H1 (cell line): Measurements from ENCODE around the gene KRT4. TPM values are rescaled to one million over a fixed set of nuclear protein-coding genes. Genes with fewer than 3 reads are reported as not detected.
"Not testable (repeated sequence)": the region's sequence is repeated elsewhere in the genome, so short reads cannot be mapped to it uniquely, and the experiment has no call there.

Experiments
- CTCF ChIA-PET: fragments of 300-600 bp; sonication (Branson Sonifier 250); formaldehyde crosslinking; loops from one replicate; lab custom pipeline; 2021; ENCODE audit not compliant: partially characterized antibody; lab: Charles Lee
- POLR2A ChIA-PET: fragments of 300-600 bp; sonication (Branson Sonifier 250); formaldehyde crosslinking; loops from one replicate; lab custom pipeline; 2021; ENCODE audit warnings: inconsistent platforms; ENCODE audit not compliant: partially characterized antibody; lab: Charles Lee
- DNase-seq, 2 experiments: peaks; one replicate each; pipeline versions ENCODE4 v3.0.0 to v3.0.0-alpha.2; 2010 to 2022; ENCODE audit warnings: low spot score in 2 of 2, low read depth in 1 of 2, mixed read lengths in 1 of 2
- FAIRE-seq: peaks from 2 replicates; lab custom pipeline; 2011; peaks lifted over from hg19 to GRCh38; lab: Jason Lieb, UNC
- H2AFZ ChIP-seq: 2 replicates; pipeline ENCODE4 v1.8.1; 2012; ENCODE audit warnings: low read length, inconsistent platforms
- H2AK5ac ChIP-seq: 2 replicates; pipeline ENCODE4 v1.6.1; 2013; ENCODE audit warnings: low read depth, low read length
- H2BK120ac ChIP-seq: replicated peaks from 2 replicates; pipeline ENCODE3; 2013; ENCODE audit warnings: low read depth, low read length, inconsistent platforms
- H2BK12ac ChIP-seq: 2 replicates; pipeline ENCODE4 v1.6.1; 2013; ENCODE audit warnings: low read depth, low read length
- H2BK15ac ChIP-seq: 2 replicates; pipeline ENCODE4 v1.6.1; 2013; ENCODE audit warnings: low read length
- H2BK20ac ChIP-seq: 2 replicates; pipeline ENCODE4 v1.6.1; 2013; ENCODE audit warnings: low read length
- H2BK5ac ChIP-seq: 2 replicates; pipeline ENCODE4 v1.6.1; 2013; ENCODE audit warnings: low read depth, low read length
- H3K14ac ChIP-seq: 2 replicates; pipeline ENCODE4 v1.6.1; 2013; ENCODE audit warnings: inconsistent platforms; ENCODE audit not compliant: insufficient read length
- H3K18ac ChIP-seq: 2 replicates; pipeline ENCODE4 v1.6.1; 2013; ENCODE audit warnings: low read length; ENCODE audit errors: extremely low read depth
- H3K23ac ChIP-seq: 2 replicates; pipeline ENCODE4 v1.6.1; 2013; ENCODE audit warnings: inconsistent platforms; ENCODE audit not compliant: insufficient read length
- H3K23me2 ChIP-seq: 2 replicates; pipeline ENCODE4 v1.6.1; 2013; ENCODE audit warnings: low read depth, low read length
- H3K27ac ChIP-seq: 2 replicates; pipeline ENCODE4 v1.6.1; 2011; ENCODE audit warnings: low read depth, low read length, inconsistent platforms
- H3K27me3 ChIP-seq, 4 experiments: replicated peaks in 1 of 4; 1 replicate in 1 of 4; 2 replicates in 3 of 4; pipeline versions ENCODE4 v1.6.1 to v1.8.1; 2011 to 2013; ENCODE audit warnings: low read length in 3 of 4, mild to moderate bottlenecking in 3 of 4, inconsistent platforms in 2 of 4, mixed read lengths in 2 of 4, moderate library complexity in 1 of 4; ENCODE audit not compliant: control insufficient read depth in 3 of 4, insufficient read depth in 3 of 4; ENCODE audit errors: extremely low read depth in 1 of 4
- H3K36me3 ChIP-seq, 4 experiments: 2 replicates each; pipeline versions ENCODE4 v1.6.1 to v1.8.1; 2011 to 2013; ENCODE audit warnings: mild to moderate bottlenecking in 4 of 4, low read length in 3 of 4, moderate library complexity in 2 of 4, control low read depth in 1 of 4, inconsistent platforms in 1 of 4; ENCODE audit not compliant: insufficient read depth in 4 of 4, control insufficient read depth in 2 of 4
- H3K4ac ChIP-seq: replicated peaks from 2 replicates; pipeline ENCODE3; 2013; ENCODE audit warnings: low read length, low read depth, mixed read lengths, inconsistent platforms; ENCODE audit not compliant: insufficient read length
- H3K4me1 ChIP-seq, 4 experiments: replicated peaks in 1 of 4; 1 replicate in 1 of 4; 2 replicates in 3 of 4; pipeline versions ENCODE4 v1.6.1 to v1.8.1; 2011 to 2013; ENCODE audit warnings: low read length in 3 of 4, inconsistent platforms in 2 of 4, mixed read lengths in 1 of 4; ENCODE audit not compliant: insufficient read depth in 4 of 4, control insufficient read depth in 3 of 4
- H3K4me2 ChIP-seq, 2 experiments: 2 replicates each; pipeline versions ENCODE4 v1.6.1 to v1.8.1; 2011 to 2013; ENCODE audit warnings: low read depth in 2 of 2, low read length in 2 of 2, control low read depth in 1 of 2, inconsistent platforms in 1 of 2, mild to moderate bottlenecking in 1 of 2; ENCODE audit not compliant: insufficient read depth in 1 of 2
- H3K4me3 ChIP-seq, 4 experiments: fragments of 200-600, 300-600 bp in 1 of 4; sonication (generic), shearing (Covaris generic), sonication (Bioruptor Twin) in 1 of 4; 2 replicates each; pipeline versions ENCODE4 v1.5.1 to v1.8.1; 2011 to 2016; ENCODE audit warnings: low read length in 4 of 4, low read depth in 3 of 4, control low read depth in 2 of 4, inconsistent platforms in 2 of 4, mild to moderate bottlenecking in 2 of 4, mixed read lengths in 1 of 4, moderate library complexity in 1 of 4; ENCODE audit not compliant: insufficient read depth in 2 of 4; ENCODE audit errors: extremely low read depth in 1 of 4
- H3K56ac ChIP-seq: replicated peaks from 2 replicates; pipeline ENCODE3; 2013; ENCODE audit warnings: low read depth, mild to moderate bottlenecking, mixed read lengths, low read length, inconsistent platforms; ENCODE audit not compliant: insufficient read length
- H3K79me1 ChIP-seq: 2 replicates; pipeline ENCODE4 v1.6.1; 2013; ENCODE audit warnings: low read depth, low read length, control low read depth
- H3K79me2 ChIP-seq, 2 experiments: 2 replicates each; pipeline versions ENCODE4 v1.6.1 to v1.8.1; 2012 to 2013; ENCODE audit warnings: low read length in 2 of 2, mild to moderate bottlenecking in 2 of 2, inconsistent platforms in 1 of 2; ENCODE audit not compliant: insufficient read depth in 2 of 2, control insufficient read depth in 1 of 2
- H3K9ac ChIP-seq, 4 experiments: replicated peaks in 1 of 4; 1 replicate in 1 of 4; 2 replicates in 3 of 4; pipeline versions ENCODE4 v1.6.1 to v1.8.1; 2011 to 2013; ENCODE audit warnings: low read depth in 3 of 4, low read length in 3 of 4, control low read depth in 2 of 4, mild to moderate bottlenecking in 2 of 4, moderate library complexity in 2 of 4, inconsistent platforms in 1 of 4; ENCODE audit errors: extremely low read depth in 1 of 4
- H3K9me3 ChIP-seq, 2 experiments: 2 replicates each; pipeline versions ENCODE4 v1.6.1 to v1.8.1; 2012 to 2013; ENCODE audit warnings: mild to moderate bottlenecking in 2 of 2, moderate library complexity in 2 of 2, control low read depth in 1 of 2, inconsistent platforms in 1 of 2, low read depth in 1 of 2, low read length in 1 of 2, mixed read lengths in 1 of 2; ENCODE audit not compliant: insufficient read depth in 2 of 2
- H4K20me1 ChIP-seq, 2 experiments: replicated peaks in 1 of 2; 2 replicates each; pipeline versions ENCODE3 to v1.8.1; 2011 to 2013; ENCODE audit warnings: inconsistent platforms in 2 of 2, low read length in 2 of 2, mild to moderate bottlenecking in 1 of 2; ENCODE audit not compliant: insufficient read depth in 2 of 2, control insufficient read depth in 1 of 2
- H4K5ac ChIP-seq: 2 replicates; pipeline ENCODE4 v1.6.1; 2013; ENCODE audit warnings: low read length, low read depth, mixed read lengths, inconsistent platforms; ENCODE audit not compliant: insufficient read length
- H4K8ac ChIP-seq: 2 replicates; pipeline ENCODE4 v1.8.0; 2013; ENCODE audit warnings: mild to moderate bottlenecking, moderate library complexity, low read length, inconsistent platforms; ENCODE audit not compliant: insufficient read depth; ENCODE audit errors: extremely low read depth
- H4K91ac ChIP-seq: replicated peaks from 2 replicates; pipeline ENCODE3; 2013; ENCODE audit warnings: low read length, mixed read lengths, inconsistent platforms; ENCODE audit not compliant: insufficient read length
- BACH1 ChIP-seq: IDR thresholded peaks from 2 replicates; pipeline ENCODE4 v1.6.1; 2012; ENCODE audit warnings: low read length, improper control_type of control experiment
- WGBS, 2 experiments: shearing (Covaris generic) in 1 of 2; methylation state at CpG; one replicate each; pipeline versions ENCODE4 v1.1.6 to v1.1.7; 2013 to 2015; ENCODE audit warnings: low lambda C conversion rate in 2 of 2, mixed read lengths in 2 of 2, inconsistent platforms in 1 of 2, low coverage in 1 of 2, missing lambda C conversion rate in 1 of 2; ENCODE audit not compliant: insufficient replicate concordance in 2 of 2, insufficient coverage in 1 of 2, insufficient read length in 1 of 2; ENCODE audit errors: extremely low coverage in 1 of 2, missing lambda C conversion rate in 1 of 2; 5-methylcytosine and 5-hydroxymethylcytosine counted together
- polyA plus RNA-seq, 7 experiments: library from polyadenylated mRNA; depleted of rRNA in 3 of 7; stranded (reverse) in 5 of 7; unstranded in 2 of 7; fragments of >200 nt in 5 of 7; fragments of 200-250 nt in 2 of 7; gene quantifications; 1 replicate in 5 of 7; 2 replicates in 1 of 7; 4 replicates in 1 of 7; pipeline versions ENCODE4 v1.2.1 to v1.2.3, GENCODE V29; 2011 to 2013; ENCODE audit warnings: missing spikeins in 2 of 7, mixed read lengths in 2 of 7
- total RNA-seq: library from RNA; stranded (reverse); fragmentation: NEBNext Ultra II Directional; extraction: Animal tissue kit (Norgen Biotek cat#: 25700); gene quantifications from 2 replicates; pipeline ENCODE4 v1.2.1, GENCODE V29; 2021

The KRT4 gene
- total and polyA plus RNA-seq, 2 of the 8 experiments (the other 6 are each of a cell fraction or from before 2014, with no cell fraction given) = not detected

DNA sequence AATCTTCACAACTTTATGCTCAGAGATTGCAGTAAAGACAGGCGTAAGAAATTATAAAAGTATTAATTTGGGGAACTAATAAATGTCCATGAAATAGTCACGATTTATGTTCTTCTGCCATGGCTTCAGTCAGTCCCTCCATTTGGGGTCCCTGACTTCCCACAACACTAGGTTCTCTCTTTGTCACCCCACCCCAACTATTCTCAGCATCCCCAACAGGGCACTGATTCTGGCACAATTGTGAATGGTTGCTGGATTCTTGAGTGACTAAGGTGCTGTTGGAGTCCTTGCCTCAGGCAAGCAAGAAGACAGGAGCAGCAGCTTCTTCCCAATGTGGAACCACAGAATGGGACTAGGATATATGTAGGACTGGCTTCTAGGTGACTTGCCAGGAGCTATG lies 52.1 kb downstream of the KRT4 start (continued):
- TF ChIP-seq BACH1 = no peak

DNA sequence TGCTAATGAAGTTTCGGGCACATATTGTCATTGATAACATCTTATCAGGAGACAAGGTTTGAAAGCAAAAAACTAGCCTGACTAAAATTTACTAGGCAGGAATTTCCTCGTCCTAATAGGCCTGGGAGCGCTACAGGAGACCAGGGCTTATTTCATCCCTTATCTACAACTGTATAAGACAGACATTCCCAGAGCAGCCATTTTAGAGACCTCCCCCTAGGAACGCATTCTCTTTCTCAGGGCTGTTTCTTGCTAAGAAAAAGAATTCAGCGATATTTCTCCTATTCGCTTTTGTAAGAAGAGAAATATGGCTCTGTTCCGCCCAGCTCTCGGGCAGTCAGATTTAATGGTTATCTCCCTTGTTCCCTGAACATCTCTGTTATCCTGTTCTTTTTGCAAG lies 52.7 kb downstream of the KRT4 start:
- peaks cover 11 to 21% of the 10 kb centered on the region in 2 experiments; a peak in 2 of 4 replicates for H3K9me3 ChIP-seq
- POLR2A ChIA-PET = not testable (repeated sequence)

More for the DNA sequence above, 52.7 kb downstream of the KRT4 start:
- CTCF ChIA-PET, H2BK5ac ChIP-seq, H4K20me1 ChIP-seq, H2BK15ac ChIP-seq, H3K79me1 ChIP-seq, H3K14ac ChIP-seq, H3K18ac ChIP-seq, H3K27me3 ChIP-seq, H3K23ac ChIP-seq, H3K23me2 ChIP-seq, H2BK12ac ChIP-seq, H4K91ac ChIP-seq, H3K9ac ChIP-seq, H2AFZ ChIP-seq, FAIRE-seq, H3K56ac ChIP-seq, H2BK120ac ChIP-seq, H2AK5ac ChIP-seq, H2BK20ac ChIP-seq, H3K27ac ChIP-seq, H4K5ac ChIP-seq, H3K4me3 ChIP-seq, H4K8ac ChIP-seq, H3K4ac ChIP-seq, H3K36me3 ChIP-seq, DNase-seq, H3K79me2 ChIP-seq, H3K4me1 ChIP-seq, H3K4me2 ChIP-seq: not testable (repeated sequence)
- WGBS, 2 experiments = 81% methylated on average over 8 of the region's 8 CpGs; no CpG with 5 or more reads in 1 of the 2 experiments
